ENCODE data around the gene FBXL13. TPM values are rescaled to one million over a fixed set of nuclear protein-coding genes. Genes with fewer than 3 reads are reported as not detected.

The FBXL13 gene
- total and polyA plus RNA-seq, 2 experiments from 2014 or later = 0.24 to 0.43 TPM

DNA sequence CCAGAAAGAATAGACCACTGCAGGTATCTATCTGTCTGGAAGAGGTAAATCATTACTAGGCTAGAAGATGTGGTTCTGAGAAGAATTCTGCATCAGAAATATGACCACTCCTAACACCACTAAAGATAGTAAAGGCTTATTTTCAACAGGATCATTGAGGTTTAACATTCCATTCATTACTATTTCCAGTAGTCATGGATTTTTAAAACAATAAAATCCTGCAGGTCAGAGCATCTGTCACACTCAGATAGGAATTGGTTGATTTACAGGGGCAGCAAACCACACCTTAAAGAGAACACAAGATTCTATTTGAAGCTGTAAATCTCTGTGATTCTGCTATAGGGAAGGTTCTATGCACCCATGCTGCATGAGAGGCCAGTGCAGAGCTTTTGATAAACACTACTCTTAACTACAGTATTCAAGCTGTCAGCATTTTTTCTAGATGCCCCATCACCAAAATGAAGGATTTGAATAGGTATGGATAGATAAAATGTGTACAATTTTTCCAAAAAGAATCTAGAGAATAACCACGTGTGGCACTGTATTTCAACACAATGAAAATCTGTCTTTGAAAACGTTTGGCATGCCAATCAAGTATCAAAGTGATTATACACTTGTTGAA, 147.2 kb downstream of the FBXL13 start:
- Histone ChIP-seq H3K9me2 (ENCODE audit: insufficient read depth) (no peaks in the 10 kb centered on the region), H3K79me2 (ENCODE audit: insufficient read depth) (no peaks in the 10 kb centered on the region), H3K27ac (no peak overlapping the region), H3K4me3 (no peak overlapping the region), H3K9me3 (ENCODE audit: low read depth) (no peaks in the 10 kb centered on the region), H4K20me1 (ENCODE audit: insufficient read depth) (no peaks in the 10 kb centered on the region), H3K4me1 (ENCODE audit: insufficient read depth) (peaks cover 17% of the 10 kb centered on the region), H3K9ac (no peak overlapping the region), H2AFZ (no peak overlapping the region), H3K4me2 (ENCODE audit: unreplicated experiment) (no peak overlapping the region), H3K36me3 (ENCODE audit: low read depth) (no peaks in the 10 kb centered on the region), H3K27me3 (replicated peaks; ENCODE audit: insufficient read depth) (no peaks in the 10 kb centered on the region), H3F3A (ENCODE audit: insufficient read depth) (no peaks in the 10 kb centered on the region)
- WGBS, 2 experiments (ENCODE audit: low coverage in 1 of 2, low lambda C conversion rate in 2 of 2, missing lambda C conversion rate in 2 of 2) = 18 to 20% methylated on average over 2 of the region's 2 CpGs
- TF ChIP-seq EZH2phosphoT487 (IDR thresholded peaks at IDR 0.05; ENCODE audit: insufficient read depth, low read depth) (no peak), EZH2 (IDR thresholded peaks at IDR 0.05; ENCODE audit: insufficient read depth, poor library complexity, severe bottlenecking) (no peak)
- DNase-seq = no peak
- in situ Hi-C loops (cut with MboI) = no loop called here

DNA sequence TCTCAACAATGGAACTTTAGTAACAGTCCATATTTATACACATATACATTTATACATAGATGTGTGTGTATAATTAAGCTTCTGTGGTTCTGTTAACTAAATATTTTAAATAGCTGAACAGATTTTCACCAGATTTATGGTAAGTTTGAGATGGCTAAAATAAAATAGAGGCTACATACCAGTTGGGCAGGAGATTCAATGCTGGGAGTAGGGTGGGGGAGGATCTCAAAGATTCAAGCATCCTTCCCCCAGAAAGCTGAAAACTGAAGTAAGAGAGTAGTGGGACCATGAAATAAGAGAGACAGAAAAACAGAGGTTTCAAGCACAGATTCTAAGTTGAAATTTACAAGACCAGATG, 147.8 kb downstream of the FBXL13 start:
- no peaks in the 10 kb centered on the region for H3K27me3 ChIP-seq (replicated peaks; ENCODE audit: insufficient read depth)
- H3K4me1 ChIP-seq (ENCODE audit: insufficient read depth) = peaks cover 17% of the 10 kb centered on the region
- no peak for DNase-seq
- H3K27ac ChIP-seq = no peak overlapping the region
- in situ Hi-C loops (cut with MboI) = no loop called here
- TF ChIP-seq EZH2 (IDR thresholded peaks at IDR 0.05; ENCODE audit: insufficient read depth, poor library complexity, severe bottlenecking) = no peak
- TF ChIP-seq EZH2phosphoT487 (IDR thresholded peaks at IDR 0.05; ENCODE audit: insufficient read depth, low read depth) = no peak
- H3K79me2 ChIP-seq (ENCODE audit: insufficient read depth) = no peaks in the 10 kb centered on the region
- H3F3A ChIP-seq (ENCODE audit: insufficient read depth) = no peaks in the 10 kb centered on the region
- no peak overlapping the region for H3K9ac ChIP-seq
- H3K4me3 ChIP-seq = no peak overlapping the region
- no peak overlapping the region for H3K4me2 ChIP-seq (ENCODE audit: unreplicated experiment)
- no peaks in the 10 kb centered on the region for H3K9me2 ChIP-seq (ENCODE audit: insufficient read depth)
- H3K36me3 ChIP-seq (ENCODE audit: low read depth) = no peaks in the 10 kb centered on the region
- H2AFZ ChIP-seq = no peak overlapping the region
- no peaks in the 10 kb centered on the region for H3K9me3 ChIP-seq (ENCODE audit: low read depth)
- H4K20me1 ChIP-seq (ENCODE audit: insufficient read depth) = no peaks in the 10 kb centered on the region

DNA sequence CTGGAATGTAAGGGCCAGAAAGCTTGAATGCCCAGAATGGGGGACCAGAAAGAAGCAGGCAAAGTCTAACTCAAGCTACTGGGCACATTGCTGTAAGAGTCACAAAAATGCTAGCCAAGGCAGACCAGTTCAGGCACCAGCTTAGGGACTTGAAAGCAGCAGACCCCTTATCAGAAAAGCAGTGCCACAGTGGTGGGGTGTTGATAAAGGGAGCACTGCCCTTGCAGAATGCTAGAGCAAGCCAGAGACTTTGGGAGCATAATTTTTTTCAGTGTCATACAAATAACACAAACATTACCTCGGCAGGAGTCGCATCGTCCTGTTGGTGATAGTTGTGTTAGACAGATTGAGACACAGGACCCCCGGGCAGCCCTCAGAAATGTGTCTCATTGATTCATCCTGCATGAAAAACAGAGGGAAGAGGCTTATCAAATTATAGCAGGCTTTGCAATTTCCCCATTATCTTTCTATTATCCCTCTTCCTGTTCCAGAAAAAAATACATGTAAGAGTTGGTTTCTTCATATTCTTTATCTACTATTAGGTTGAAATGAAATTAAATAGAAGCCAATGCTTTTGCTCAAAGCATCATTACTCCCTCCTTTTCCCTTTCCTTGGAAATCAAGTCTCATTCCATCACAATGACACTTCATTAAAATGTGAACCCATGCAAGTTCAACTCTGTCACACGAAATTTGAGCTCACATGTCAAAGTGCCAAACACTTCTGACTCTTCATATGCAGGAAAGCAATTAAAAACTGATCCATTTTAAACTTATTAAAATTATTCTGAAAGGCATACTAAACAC, 148.4 kb downstream of the FBXL13 start:
- Histone ChIP-seq H3K27ac (no peak overlapping the region), H3K4me2 (ENCODE audit: unreplicated experiment) (no peak overlapping the region)
- no peak for TF ChIP-seq EZH2phosphoT487 (IDR thresholded peaks at IDR 0.05; ENCODE audit: insufficient read depth, low read depth)
- no peak for TF ChIP-seq EZH2 (IDR thresholded peaks at IDR 0.05; ENCODE audit: insufficient read depth, poor library complexity, severe bottlenecking)

DNA sequence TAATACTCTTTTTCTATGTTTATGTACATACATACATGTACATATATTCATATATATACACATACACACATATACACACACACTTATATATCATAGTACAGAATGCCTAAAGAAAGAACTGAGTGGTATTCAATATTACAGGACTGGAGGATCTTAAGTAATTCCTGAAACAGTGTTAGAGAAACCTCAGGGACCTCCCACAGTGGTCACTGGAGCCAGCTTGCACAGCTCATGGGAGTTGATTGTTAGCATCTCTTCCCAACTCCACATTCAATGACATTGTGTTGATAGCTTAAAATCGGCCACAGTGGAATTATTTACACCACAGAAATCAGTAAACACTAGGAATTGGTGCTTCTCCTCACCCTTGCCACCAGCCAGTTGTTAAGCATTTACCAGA, 155.8 kb downstream of the FBXL13 start:
- no peaks in the 10 kb centered on the region for H3K79me2 ChIP-seq (ENCODE audit: insufficient read depth)
- no peaks in the 10 kb centered on the region for H3K9me2 ChIP-seq (ENCODE audit: insufficient read depth)
- no peak overlapping the region for H3K4me2 ChIP-seq (ENCODE audit: unreplicated experiment)
- TF ChIP-seq EZH2 (IDR thresholded peaks at IDR 0.05; ENCODE audit: insufficient read depth, poor library complexity, severe bottlenecking) (no peak), EZH2phosphoT487 (IDR thresholded peaks at IDR 0.05; ENCODE audit: insufficient read depth, low read depth) (no peak)
- no peak overlapping the region for H2AFZ ChIP-seq
- peaks cover 12% of the 10 kb centered on the region for H3K4me1 ChIP-seq (ENCODE audit: insufficient read depth)
- H3K9me3 ChIP-seq (ENCODE audit: low read depth) = no peaks in the 10 kb centered on the region
- H4K20me1 ChIP-seq (ENCODE audit: insufficient read depth) = no peaks in the 10 kb centered on the region
- no peak for DNase-seq
- no peak overlapping the region for H3K4me3 ChIP-seq
- in situ Hi-C loops (cut with MboI) = no loop called here
- no peak overlapping the region for H3K27ac ChIP-seq
- WGBS, 2 experiments (ENCODE audit: low coverage in 1 of 2, low lambda C conversion rate in 2 of 2, missing lambda C conversion rate in 2 of 2) = 4 to 10% methylated on average over 1 of the region's 1 CpG
- no peaks in the 10 kb centered on the region for H3K27me3 ChIP-seq (replicated peaks; ENCODE audit: insufficient read depth)
- H3K36me3 ChIP-seq (ENCODE audit: low read depth) = no peaks in the 10 kb centered on the region
- H3K9ac ChIP-seq = no peak overlapping the region
- H3F3A ChIP-seq (ENCODE audit: insufficient read depth) = no peaks in the 10 kb centered on the region

More for the DNA sequence above, 148.4 kb downstream of the FBXL13 start:
- Histone ChIP-seq H3K4me3 (no peak overlapping the region), H3K27me3 (replicated peaks; ENCODE audit: insufficient read depth) (no peaks in the 10 kb centered on the region), H2AFZ (no peak overlapping the region), H3K9me2 (ENCODE audit: insufficient read depth) (no peaks in the 10 kb centered on the region), H3K9me3 (ENCODE audit: low read depth) (no peaks in the 10 kb centered on the region), H3K79me2 (ENCODE audit: insufficient read depth) (no peaks in the 10 kb centered on the region), H3K36me3 (ENCODE audit: low read depth) (no peaks in the 10 kb centered on the region), H4K20me1 (ENCODE audit: insufficient read depth) (no peaks in the 10 kb centered on the region), H3F3A (ENCODE audit: insufficient read depth) (no peaks in the 10 kb centered on the region), H3K9ac (no peak overlapping the region), H3K4me1 (ENCODE audit: insufficient read depth) (peaks cover 17% of the 10 kb centered on the region)
- in situ Hi-C loops (cut with MboI) = no loop called here
- DNase-seq = peak; percentile 45
- 30 to 31% methylated on average over 5 of the region's 5 CpGs for WGBS, 2 experiments (ENCODE audit: low coverage in 1 of 2, low lambda C conversion rate in 2 of 2, missing lambda C conversion rate in 2 of 2)

Data from GM23248 (cell line).